ENCODE measurements around the gene EP400. TPM values are rescaled to one million over a fixed set of nuclear protein-coding genes. Genes with fewer than 3 reads are reported as not detected.

Gene EP400
- total RNA-seq, 6 experiments from 2014 or later = 27.5 to 35.3 (median 30.4) TPM

- no peaks in the 10 kb centered on the region for H3K9me3 Mint-ChIP-seq
- H3K4me3 Mint-ChIP-seq = no peak overlapping the region
- no peak for DNase-seq
- no peak for TF ChIP-seq CTCF (IDR thresholded peaks at IDR 0.05)
- H3K4me1 Mint-ChIP-seq (ENCODE audit: low read depth) = peaks cover 3% of the 10 kb centered on the region
- peaks cover 45% of the 10 kb centered on the region for H3K36me3 Mint-ChIP-seq (ENCODE audit: low read depth)
- H3K27me3 Mint-ChIP-seq (ENCODE audit: insufficient read depth) = peaks cover 3% of the 10 kb centered on the region; the same call in 1 of the 2 replicates
- no peak overlapping the region for H3K27ac Mint-ChIP-seq
Measured at GRCh38 chr12:132036063-132036683, 86.4 kb downstream of the EP400 start.

- no peak for TF ChIP-seq CTCF (IDR thresholded peaks at IDR 0.05)
- peaks cover 25% of the 10 kb centered on the region for H3K36me3 Mint-ChIP-seq (ENCODE audit: low read depth)
- no peak overlapping the region for H3K27ac Mint-ChIP-seq
- H3K4me3 Mint-ChIP-seq = no peak overlapping the region
- peaks cover 5% of the 10 kb centered on the region for H3K4me1 Mint-ChIP-seq (ENCODE audit: low read depth)
- peaks cover 2% of the 10 kb centered on the region; the same call in 1 of the 2 replicates for H3K27me3 Mint-ChIP-seq (ENCODE audit: insufficient read depth)
- DNase-seq = no peak
- no peaks in the 10 kb centered on the region for H3K9me3 Mint-ChIP-seq
Measured at GRCh38 chr12:132040906-132041606, 91.3 kb downstream of the EP400 start.

GRCh38 chr12:132043216-132043615, 93.5 kb downstream of the EP400 start:
- Mint-ChIP-seq H3K27ac (no peak overlapping the region), H3K36me3 (ENCODE audit: low read depth) (peaks cover 19% of the 10 kb centered on the region), H3K4me3 (no peak overlapping the region), H3K4me1 (ENCODE audit: low read depth) (peaks cover 18% of the 10 kb centered on the region), H3K27me3 (ENCODE audit: insufficient read depth) (peaks cover 2% of the 10 kb centered on the region; the same call in 1 of the 2 replicates), H3K9me3 (no peaks in the 10 kb centered on the region)
- DNase-seq = no peak
- no peak for TF ChIP-seq CTCF (IDR thresholded peaks at IDR 0.05)

GRCh38 chr12:132043770-132044467, 94.2 kb downstream of the EP400 start:
- TF ChIP-seq CTCF (IDR thresholded peaks at IDR 0.05) = no peak
- Mint-ChIP-seq H3K9me3 (no peaks in the 10 kb centered on the region), H3K36me3 (ENCODE audit: low read depth) (peaks cover 19% of the 10 kb centered on the region), H3K27ac (no peak overlapping the region), H3K4me1 (ENCODE audit: low read depth) (peaks cover 18% of the 10 kb centered on the region), H3K4me3 (no peak overlapping the region), H3K27me3 (ENCODE audit: insufficient read depth) (peaks cover 2% of the 10 kb centered on the region; the same call in 1 of the 2 replicates)
- no peak for DNase-seq

GRCh38 chr12:132044661-132045412, 95.1 kb downstream of the EP400 start:
- no peak overlapping the region for H3K27ac Mint-ChIP-seq
- no peak for TF ChIP-seq CTCF (IDR thresholded peaks at IDR 0.05)
- H3K4me1 Mint-ChIP-seq (ENCODE audit: low read depth) = peaks cover 18% of the 10 kb centered on the region
- peaks cover 2% of the 10 kb centered on the region for H3K27me3 Mint-ChIP-seq (ENCODE audit: insufficient read depth)
- DNase-seq = no peak
- H3K4me3 Mint-ChIP-seq = no peak overlapping the region
- no peaks in the 10 kb centered on the region for H3K9me3 Mint-ChIP-seq
- peaks cover 24% of the 10 kb centered on the region for H3K36me3 Mint-ChIP-seq (ENCODE audit: low read depth)

All from HFFc6 (cell line).